ENCODE data around the gene ZDHHC23.

Gene ZDHHC23

GRCh38 chr3:114011059-114011797 lies 63.4 kb downstream of the ZDHHC23 start:
- no peak for DNase-seq
